ENCODE measurements around the gene DBX1.

The DBX1 gene

GRCh38 chr11:20178976-20179375 lies 18.7 kb upstream of the DBX1 start:
- no peak for TF ChIP-seq CTCF (IDR thresholded peaks at IDR 0.05; ENCODE audit: insufficient read depth, low read depth, low read length, missing control alignments)
- DNase-seq (ENCODE audit: low read depth): no peak

GRCh38 chr11:20177136-20177535 lies 16.9 kb upstream of the DBX1 start:
- H3K4me3 ChIP-seq (ENCODE audit: low read depth, low read length): no peak overlapping the region
- TF ChIP-seq CTCF (IDR thresholded peaks at IDR 0.05; ENCODE audit: insufficient read depth, low read depth, low read length, missing control alignments): no peak
- no peak for DNase-seq (ENCODE audit: low read depth)

More at GRCh38 chr11:20178976-20179375, 18.7 kb upstream of the DBX1 start:
- H3K4me3 ChIP-seq (ENCODE audit: low read depth, low read length): no peak overlapping the region

- DNase-seq (ENCODE audit: low read depth): no peak
- no peak overlapping the region for H3K4me3 ChIP-seq (ENCODE audit: low read depth, low read length)
- TF ChIP-seq CTCF (IDR thresholded peaks at IDR 0.05; ENCODE audit: insufficient read depth, low read depth, low read length, missing control alignments): no peak
These were observed 12.6 kb upstream of the DBX1 start for GRCh38 chr11:20172721-20173447.

- no peak overlapping the region for H3K4me3 ChIP-seq (ENCODE audit: low read depth, low read length)
- DNase-seq (ENCODE audit: low read depth): no peak
- TF ChIP-seq CTCF (IDR thresholded peaks at IDR 0.05; ENCODE audit: insufficient read depth, low read depth, low read length, missing control alignments): no peak
These were observed 3.7 kb upstream of the DBX1 start for GRCh38 chr11:20163783-20164481.

- DNase-seq (ENCODE audit: low read depth): no peak
- no peak overlapping the region for H3K4me3 ChIP-seq (ENCODE audit: low read depth, low read length)
- no peak for TF ChIP-seq CTCF (IDR thresholded peaks at IDR 0.05; ENCODE audit: insufficient read depth, low read depth, low read length, missing control alignments)
These were observed 2.8 kb upstream of the DBX1 start for GRCh38 chr11:20162824-20163782.

GRCh38 chr11:20161923-20162744 lies 1.9 kb upstream of the DBX1 start:
- no peak overlapping the region for H3K4me3 ChIP-seq (ENCODE audit: low read depth, low read length)
- TF ChIP-seq CTCF (IDR thresholded peaks at IDR 0.05; ENCODE audit: insufficient read depth, low read depth, low read length, missing control alignments): no peak
- DNase-seq (ENCODE audit: low read depth): no peak

Measured in GM12865 (cell line).